Ishikawa (cell line): ENCODE data around the gene ARHGDIA.

ENCODE experiments used
- CEBPB ChIP-seq: IDR thresholded peaks from 2 replicates; pipeline ENCODE4 v1.6.1; 2012
- CREB1 ChIP-seq: IDR thresholded peaks from 2 replicates; pipeline ENCODE4 v1.6.1; 2012; ENCODE audit warnings: low read depth
- EP300 ChIP-seq: IDR thresholded peaks from 2 replicates; pipeline ENCODE4 v1.6.1; 2012; ENCODE audit warnings: borderline replicate concordance
- FOXM1 ChIP-seq: IDR thresholded peaks from 2 replicates; pipeline ENCODE4 v1.6.1; 2012; ENCODE audit warnings: low read depth, borderline replicate concordance
- NFIC ChIP-seq: IDR thresholded peaks from 2 replicates; pipeline ENCODE4 v1.6.1; 2012
- RAD21 ChIP-seq: IDR thresholded peaks from 2 replicates; pipeline ENCODE4 v1.6.1; 2012; ENCODE audit warnings: low read depth
- TAF1 ChIP-seq: IDR thresholded peaks from 2 replicates; pipeline ENCODE4 v1.6.1; 2012; ENCODE audit warnings: low read depth, mild to moderate bottlenecking
- TCF12 ChIP-seq: IDR thresholded peaks from 2 replicates; pipeline ENCODE4 v1.6.1; 2012; ENCODE audit warnings: low read depth
- YY1 ChIP-seq: IDR thresholded peaks from 2 replicates; pipeline ENCODE4 v1.6.1; 2012; ENCODE audit warnings: low read depth
- TF ChIP-seq, protein P1 (sequence below): IDR thresholded peaks from 2 replicates; pipeline ENCODE4 v1.6.1; 2012
- TF ChIP-seq, protein P2 (sequence below): IDR thresholded peaks from 2 replicates; pipeline ENCODE4 v1.6.1; 2012; ENCODE audit warnings: low read depth, mild to moderate bottlenecking
- TF ChIP-seq, protein P3 (sequence below): IDR thresholded peaks from 2 replicates; pipeline ENCODE4 v1.6.1; 2012

DNA sequence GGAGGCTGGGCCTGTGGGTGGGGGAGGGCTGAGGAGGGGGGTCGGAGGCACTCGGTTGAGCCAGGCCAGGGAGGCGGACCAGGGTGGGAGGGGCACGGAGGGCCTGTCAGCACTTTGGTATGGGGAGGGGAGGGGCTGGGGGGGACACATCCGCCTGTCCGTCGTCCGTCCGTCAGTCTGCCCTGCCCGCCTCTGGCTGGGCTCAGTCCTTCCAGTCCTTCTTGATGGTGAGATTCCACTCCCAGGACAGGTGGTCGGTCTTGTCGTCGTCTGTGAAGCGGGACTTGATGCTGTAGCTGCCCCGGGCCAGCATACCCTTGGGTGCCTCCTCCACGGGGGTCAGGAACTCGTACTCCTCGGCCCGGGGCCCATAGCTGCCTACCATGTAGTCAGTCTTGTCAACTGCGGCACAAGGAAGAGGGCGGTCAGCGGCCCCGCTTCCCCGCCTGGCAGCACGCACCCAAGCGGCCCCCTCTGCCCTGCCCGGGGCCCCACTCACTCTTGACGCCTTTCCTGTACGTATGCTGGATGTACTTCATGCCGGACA is 2.4 kb downstream of the ARHGDIA start:
- TF ChIP-seq YY1 = no peak
- no peak for TF ChIP-seq TCF12
- no peak for TF ChIP-seq NFIC
- no peak for TF ChIP-seq EP300
- TF ChIP-seq TAF1 = no peak
- TF ChIP-seq, protein P1, sequence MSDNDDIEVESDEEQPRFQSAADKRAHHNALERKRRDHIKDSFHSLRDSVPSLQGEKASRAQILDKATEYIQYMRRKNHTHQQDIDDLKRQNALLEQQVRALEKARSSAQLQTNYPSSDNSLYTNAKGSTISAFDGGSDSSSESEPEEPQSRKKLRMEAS = no peak; the same call in 1 of the 2 replicates
- TF ChIP-seq, protein P2, sequence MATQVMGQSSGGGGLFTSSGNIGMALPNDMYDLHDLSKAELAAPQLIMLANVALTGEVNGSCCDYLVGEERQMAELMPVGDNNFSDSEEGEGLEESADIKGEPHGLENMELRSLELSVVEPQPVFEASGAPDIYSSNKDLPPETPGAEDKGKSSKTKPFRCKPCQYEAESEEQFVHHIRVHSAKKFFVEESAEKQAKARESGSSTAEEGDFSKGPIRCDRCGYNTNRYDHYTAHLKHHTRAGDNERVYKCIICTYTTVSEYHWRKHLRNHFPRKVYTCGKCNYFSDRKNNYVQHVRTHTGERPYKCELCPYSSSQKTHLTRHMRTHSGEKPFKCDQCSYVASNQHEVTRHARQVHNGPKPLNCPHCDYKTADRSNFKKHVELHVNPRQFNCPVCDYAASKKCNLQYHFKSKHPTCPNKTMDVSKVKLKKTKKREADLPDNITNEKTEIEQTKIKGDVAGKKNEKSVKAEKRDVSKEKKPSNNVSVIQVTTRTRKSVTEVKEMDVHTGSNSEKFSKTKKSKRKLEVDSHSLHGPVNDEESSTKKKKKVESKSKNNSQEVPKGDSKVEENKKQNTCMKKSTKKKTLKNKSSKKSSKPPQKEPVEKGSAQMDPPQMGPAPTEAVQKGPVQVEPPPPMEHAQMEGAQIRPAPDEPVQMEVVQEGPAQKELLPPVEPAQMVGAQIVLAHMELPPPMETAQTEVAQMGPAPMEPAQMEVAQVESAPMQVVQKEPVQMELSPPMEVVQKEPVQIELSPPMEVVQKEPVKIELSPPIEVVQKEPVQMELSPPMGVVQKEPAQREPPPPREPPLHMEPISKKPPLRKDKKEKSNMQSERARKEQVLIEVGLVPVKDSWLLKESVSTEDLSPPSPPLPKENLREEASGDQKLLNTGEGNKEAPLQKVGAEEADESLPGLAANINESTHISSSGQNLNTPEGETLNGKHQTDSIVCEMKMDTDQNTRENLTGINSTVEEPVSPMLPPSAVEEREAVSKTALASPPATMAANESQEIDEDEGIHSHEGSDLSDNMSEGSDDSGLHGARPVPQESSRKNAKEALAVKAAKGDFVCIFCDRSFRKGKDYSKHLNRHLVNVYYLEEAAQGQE = no peak
- TF ChIP-seq RAD21 = no peak
- TF ChIP-seq FOXM1 = no peak
- TF ChIP-seq, protein P3, sequence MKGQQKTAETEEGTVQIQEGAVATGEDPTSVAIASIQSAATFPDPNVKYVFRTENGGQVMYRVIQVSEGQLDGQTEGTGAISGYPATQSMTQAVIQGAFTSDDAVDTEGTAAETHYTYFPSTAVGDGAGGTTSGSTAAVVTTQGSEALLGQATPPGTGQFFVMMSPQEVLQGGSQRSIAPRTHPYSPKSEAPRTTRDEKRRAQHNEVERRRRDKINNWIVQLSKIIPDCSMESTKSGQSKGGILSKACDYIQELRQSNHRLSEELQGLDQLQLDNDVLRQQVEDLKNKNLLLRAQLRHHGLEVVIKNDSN = no peak
- TF ChIP-seq CEBPB = no peak
- TF ChIP-seq CREB1 = no peak
